GM10847 (cell line): ENCODE measurements around the gene PI16.

ENCODE experiments used
- POLR2A ChIP-seq: IDR thresholded peaks from 2 replicates; pipeline ENCODE4 v1.6.1; 2011; ENCODE audit not compliant: insufficient read length; ENCODE audit errors: extremely low read depth

PI16 gene

DNA sequence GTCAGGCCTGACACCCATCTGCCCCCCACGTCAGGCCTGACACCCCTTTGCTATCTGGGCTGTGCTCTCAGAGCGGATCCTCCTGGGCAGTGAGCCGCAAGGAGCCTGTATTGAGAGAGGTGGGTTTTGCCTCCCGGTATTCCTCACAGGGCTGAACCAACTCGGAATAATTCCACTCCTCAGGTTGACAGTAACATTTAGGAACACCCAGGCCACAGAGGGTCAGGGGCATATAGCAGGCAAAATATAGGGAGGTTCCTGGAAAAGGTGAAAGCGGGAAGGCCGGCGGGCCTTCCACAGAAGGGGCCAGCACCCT, 44.1 kb downstream of the PI16 start:
- TF ChIP-seq POLR2A, result no peak

DNA sequence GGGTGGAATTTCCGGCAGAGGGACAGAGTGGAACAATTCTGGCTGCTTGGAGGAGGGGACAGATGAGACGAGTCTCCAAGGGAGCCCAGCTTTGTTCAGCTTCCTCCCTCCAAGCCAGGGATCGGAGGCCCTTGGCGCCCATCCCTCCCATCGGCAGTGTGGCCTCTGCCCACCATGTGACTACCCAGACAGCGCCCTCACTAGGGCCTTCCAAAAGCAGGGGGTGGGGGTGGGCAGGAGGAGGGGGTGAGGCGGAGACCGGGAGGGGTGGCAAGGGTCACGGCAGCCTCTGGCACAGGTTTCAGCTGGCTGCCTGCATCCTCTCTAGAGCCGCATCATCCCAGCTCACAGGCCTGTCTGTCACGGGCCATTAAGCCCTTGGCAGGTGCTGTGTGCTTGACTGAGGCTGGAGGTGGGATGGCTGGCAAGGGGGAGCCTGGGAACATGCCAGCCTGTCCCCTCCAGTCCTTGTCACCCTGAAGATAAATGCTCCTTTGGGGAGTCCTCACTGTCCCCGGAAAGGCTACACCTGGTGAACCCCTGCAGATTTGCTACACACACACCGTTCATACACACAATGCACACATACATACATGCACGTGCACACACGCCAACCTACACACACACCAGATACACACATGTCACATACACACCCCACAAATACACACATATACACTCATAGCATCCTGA, 44.7 kb downstream of the PI16 start:
- no peak for TF ChIP-seq POLR2A

DNA sequence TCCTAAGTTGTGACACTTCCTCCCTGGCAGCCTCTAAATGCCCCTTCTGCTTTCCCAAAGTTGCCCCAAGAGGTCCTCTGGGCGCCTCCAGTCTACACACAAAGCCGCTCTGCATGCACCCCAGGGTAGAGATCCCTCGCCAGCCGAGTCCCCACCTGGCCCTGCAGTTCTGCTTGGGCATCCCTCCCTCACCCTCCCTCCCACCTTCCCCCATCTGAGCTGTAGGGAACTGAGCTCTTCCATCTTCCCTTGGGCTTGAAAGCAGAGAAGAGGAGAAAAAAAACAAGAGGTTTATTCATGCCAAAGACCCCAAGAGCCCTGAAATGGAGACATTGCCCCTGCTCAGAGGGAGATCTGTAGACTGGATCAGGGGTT, 45.2 kb downstream of the PI16 start:
- no peak for TF ChIP-seq POLR2A

DNA sequence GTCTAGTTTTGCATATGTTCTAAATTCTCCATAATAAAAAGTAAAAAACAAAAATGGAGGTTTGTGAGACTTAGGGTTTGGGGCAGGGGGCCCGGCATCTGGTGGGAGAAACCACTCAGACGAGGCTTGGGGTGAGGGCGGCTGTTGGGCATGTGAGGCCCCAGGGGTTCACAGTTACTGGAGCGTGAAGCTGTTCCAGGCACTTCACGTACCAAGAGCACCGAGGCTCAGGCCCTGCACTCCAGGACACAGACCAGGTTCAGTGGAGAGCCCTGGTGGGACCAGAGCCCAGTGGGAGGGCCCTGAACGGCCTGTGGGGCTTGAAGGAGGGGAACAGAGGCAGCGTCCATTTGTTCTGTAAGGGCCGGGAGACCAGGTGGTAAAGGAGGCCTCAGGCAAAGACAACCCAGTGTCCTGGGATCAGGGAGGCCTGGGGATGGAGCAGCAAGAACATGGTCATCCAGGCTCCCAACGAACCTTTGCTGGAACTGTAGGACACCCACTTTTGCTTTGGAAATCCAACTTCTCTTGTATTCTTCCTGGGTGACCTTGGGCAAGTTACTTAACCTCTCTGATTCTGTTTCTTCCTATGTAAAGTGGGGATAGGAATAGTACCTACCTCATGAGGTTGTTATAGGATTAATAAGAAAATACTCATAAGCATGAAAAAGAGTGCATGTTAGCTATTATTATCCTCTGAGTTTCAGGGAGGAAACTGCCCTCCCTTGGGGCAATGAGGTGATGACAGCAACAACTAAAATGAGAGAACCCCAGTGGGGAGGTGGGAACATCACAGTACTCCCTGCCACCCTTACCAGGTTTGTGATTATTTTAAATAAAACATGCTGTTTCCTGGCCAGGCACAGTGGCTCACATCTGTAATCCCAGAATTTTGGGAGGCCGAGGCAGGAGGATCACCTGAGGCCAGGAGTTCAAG, 49.8 kb downstream of the PI16 start:
- no peak for TF ChIP-seq POLR2A

DNA sequence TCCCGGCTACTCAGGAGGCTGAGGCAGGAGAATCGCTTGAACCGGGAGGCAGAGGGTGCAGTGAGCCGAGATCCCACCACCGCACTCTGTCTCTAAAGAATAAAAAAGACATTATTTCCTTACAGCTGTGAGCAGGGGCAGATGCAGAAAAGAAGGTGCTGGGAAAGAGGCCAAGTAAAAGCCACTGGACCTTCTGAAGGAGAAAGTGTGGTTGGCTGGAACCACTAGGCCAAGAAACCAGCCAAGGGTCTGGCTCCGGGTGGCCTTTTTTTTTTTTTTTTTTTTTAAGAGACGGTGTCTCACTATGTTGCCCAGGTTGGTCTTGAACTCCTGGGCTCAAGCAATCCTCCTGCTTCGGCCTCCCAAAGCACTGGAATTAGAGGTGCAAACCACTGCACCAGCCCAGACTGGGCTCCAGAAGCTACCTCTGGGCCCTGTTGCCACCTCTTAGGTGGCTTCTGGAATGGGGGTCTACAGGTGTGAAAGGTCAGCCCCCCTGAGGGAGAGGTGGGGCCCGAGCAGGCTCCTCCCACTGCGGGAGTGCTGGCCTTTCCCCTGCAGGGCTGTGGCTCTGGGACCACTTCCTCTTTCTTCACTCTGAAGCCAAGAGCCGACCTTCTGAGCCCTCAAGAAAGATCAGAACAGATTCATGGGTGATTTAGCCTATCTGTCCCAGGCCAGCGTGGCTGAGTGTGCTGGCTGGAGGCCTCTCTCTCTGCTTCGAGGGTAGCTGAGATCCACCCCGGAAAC, 50.7 kb downstream of the PI16 start, which contains the start of gene FGD2:
Gene FGD2 (plus strand): TSS at position 595 of the 750 bp plus-strand sequence. CDS start 163 bp downstream, outside the sequence.
- TF ChIP-seq POLR2A, result peak; percentile 56

DNA sequence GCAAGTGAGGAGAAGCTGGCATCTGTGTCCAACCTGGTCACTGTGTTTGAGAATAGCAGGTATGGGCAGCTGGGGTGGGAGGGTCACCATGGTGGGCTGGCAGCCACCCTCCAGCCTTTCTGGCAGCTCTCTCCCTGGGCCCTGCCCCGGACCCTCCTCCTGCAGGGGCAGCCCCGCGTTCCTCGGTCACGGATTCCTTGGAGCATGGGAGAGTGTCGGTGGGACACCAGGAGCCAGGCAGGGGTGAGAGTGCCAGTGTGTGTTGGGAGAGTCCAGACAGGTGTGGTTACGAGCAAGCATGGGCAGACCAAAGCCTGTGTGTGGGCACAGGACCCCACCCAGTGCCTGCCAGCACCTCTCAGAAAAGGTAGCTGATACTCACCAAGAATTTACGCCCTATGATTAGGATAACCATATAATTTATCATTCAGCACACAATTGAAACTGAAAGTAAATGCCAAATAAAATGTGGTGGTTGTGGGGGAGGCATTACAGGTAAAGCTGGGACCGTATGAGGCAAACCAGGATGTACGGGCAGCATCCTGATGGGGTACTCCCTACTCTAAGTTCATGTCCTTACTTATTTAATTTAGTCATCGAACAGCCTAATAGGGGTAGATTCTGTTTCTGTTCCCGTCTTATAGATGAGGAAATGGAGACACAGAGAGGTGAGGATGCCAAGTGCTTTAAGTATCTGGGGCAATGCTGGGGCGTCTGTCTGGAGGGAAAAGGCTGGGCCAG, 51.5 kb downstream of the PI16 start:
- TF ChIP-seq POLR2A, result no peak

DNA sequence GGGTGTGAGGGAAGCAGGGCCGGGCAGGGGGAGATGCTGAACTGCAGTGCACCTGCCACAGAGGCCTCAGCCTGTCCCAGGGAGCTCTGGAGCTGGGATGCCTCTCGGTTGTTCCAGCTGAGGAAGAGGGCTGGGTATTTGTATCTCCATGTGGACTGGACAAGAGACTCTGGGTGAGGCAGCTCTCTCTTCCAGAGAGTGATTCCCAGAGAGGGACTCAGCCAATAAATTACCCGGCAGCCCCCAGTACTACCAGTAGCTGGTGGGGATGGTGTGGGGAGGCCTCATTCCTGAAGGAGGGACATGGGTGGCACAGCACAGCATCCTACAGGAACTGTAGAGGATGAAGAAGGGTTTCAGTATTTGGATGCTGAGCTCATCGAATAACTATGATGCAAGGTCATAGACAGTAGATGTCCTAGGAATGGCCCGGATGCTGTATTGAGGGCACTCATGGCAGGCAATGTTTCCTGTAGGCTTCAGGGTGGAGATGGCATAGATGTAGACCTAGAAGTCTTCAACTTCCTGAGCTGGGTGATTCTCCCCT, 52.3 kb downstream of the PI16 start:
- no peak for TF ChIP-seq POLR2A

DNA sequence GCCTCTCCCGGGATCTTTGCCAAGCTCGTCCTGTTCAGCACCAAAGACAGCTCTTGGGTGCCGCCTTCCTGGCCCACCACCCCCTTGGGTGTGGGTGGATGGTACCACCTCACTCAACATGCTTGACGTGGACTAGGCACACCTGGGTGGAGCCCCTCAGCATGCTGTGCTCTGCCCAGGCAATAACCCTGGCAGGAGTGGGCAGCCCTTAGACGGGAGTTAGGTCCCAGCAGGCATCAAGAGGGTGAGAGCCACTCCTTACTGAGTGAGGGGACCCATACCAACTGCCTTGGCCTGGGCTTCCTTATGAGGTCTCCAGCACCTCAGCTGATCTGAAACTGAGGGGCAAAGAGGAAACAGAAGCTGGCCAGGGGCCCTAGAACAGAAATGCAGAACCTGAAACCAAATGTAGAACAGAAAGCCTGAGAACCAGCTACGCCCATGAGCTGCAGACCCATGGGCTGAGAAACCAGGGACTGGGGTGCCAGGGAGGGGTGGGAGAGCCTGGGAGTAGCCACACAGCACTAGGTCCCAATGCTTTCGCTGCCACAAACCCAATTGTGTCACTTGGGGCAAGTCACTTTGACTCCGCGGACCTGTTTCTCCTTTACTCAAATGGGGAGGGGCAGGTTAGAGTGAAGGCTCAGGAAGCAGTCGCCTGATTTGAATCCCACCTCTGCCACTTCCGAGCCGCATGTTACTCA, 53.0 kb downstream of the PI16 start:
- peak; percentile 34 for TF ChIP-seq POLR2A

DNA sequence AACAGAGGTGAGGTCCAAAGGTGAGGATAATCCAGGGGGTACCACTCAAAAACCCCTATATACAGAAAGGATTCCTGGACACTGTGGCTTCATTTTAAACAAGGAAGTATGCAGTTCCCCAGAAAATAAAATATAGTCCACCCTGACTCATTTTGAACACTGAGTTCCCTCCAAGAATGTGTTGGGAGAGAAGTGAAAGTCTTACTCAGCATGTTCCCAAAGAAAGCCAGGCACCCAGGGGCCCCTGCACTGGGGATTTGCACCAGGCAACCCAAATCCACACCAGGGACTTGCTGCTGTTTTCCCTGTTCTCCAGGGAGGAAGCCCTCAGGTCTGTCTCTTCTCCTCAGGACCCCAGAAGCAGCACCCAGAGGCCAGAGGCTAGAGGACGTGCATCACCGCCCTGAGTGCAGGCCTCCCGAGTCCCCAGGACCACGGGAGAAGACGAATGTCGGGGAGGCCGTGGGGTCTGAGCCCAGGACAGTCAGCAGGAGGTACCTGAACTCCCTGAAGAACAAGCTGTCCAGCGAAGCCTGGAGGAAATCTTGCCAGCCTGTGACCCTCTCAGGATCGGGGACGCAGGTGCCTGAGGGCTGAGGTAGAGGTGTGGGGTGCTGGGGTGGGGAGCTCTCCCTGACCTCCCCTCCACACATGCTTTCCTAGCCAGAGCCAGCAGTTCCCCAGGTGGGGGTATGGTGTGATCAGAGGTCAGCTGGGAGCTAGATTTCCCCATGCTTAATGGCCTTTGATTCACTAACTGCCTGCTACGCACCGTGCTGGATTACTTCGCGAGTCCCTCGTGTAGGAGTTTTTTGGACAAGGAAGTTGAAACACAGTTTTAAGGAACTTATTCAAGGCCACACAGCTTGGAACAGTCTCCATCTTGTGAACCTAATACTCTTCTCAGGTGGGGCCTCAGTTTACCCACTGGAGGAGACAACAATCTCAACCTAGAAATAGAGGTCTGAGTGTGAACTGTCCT, 54.2 kb downstream of the PI16 start:
- no peak for TF ChIP-seq POLR2A

DNA sequence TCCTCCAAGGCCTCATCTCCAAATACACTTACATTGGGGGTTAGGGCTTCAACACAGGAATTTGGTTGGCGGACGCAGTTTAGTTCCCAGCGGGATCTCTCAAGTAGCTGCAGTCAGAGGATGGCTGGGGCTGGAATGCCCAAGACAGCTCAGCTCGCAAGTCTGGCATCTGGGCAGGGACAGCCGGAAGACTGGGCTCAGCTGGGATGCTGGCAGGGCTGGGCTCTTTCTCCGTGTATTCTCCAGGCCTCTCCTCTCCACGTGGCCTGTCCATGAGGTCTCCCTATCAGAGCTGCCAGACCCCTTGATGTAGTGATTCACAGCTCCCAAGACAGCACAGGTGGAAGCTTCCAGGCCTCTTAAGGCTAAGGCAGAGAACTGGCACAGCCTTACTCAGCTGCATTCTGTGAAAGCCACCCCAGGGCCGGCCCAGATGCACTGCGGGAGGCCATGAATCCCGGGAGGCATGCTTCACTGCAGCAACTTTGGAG, 55.9 kb downstream of the PI16 start:
- no peak for TF ChIP-seq POLR2A

DNA sequence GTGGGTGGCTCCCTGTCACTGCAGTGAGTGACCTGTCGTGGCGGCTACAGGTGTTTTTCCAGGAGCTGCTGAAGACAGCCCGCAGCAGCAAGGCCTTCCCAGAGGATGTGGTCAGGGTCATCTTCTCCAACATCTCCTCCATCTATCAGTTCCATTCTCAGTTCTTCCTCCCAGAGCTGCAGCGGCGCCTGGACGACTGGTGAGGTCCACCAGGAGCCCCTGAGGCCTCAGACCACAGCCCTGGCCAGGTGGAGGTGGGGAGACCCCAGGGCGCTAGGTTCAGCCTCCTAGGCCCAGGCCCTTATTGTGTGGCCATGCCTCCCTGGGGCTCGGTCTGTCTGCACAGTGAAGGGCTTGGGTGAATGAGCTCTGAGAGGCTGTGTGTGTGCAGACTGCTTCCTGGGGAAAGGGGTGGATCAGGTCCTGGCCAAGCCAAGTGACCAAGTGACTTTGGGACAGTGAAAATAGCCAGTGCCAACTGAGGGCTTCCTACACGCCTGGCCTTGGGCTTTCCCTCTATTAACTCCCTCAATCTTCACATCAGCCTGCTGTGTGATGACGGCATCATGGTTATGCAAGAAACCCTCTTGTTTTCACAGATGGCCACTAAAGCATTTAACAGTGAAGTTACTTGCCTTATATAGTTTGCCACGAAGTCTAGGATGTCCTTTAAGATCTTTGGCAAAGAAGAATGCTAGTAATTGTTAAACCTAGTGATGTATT, 57.3 kb downstream of the PI16 start:
- no peak for TF ChIP-seq POLR2A

DNA sequence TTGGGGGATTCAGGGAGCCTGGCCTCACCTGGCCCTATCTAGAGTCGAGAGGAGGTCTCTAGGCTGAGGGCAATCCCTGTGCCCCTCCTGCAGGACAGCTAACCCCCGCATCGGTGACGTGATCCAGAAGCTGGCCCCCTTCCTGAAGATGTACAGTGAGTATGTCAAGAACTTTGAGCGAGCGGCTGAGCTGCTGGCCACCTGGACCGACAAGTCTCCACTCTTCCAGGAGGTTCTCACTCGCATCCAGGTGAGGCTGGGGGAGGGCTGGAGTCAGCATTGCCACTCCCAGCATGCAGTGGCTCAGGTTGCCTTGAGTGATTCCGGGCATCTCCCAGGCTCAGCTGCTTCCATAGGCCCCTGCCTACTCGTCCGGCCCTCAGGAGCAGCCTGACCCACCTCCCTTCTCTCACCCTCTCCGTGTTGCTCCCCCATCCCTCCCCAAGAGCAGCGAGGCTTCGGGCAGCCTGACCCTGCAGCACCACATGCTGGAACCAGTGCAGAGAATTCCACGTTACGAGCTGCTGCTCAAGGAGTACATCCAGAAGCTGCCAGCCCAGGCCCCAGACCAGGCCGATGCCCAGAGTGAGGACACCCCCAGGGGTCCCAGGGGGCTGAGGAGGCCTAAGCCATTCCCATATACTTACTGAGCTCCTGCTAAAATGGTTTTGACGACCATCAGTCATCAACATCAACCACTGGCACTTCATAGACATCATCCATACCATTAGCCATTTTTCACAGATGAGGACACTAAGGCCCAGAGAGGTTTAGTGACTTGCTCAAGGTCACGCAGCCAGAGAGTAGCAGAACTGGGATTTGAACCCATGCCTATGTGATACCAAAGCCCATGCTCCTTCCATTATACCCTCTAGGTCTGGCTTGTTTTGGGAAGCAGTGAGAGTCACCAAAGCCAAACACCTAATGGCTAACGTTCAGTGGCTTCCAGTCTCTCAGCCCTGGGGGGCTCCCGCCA, 59.3 kb downstream of the PI16 start:
- no peak for TF ChIP-seq POLR2A
